ENCODE data around the gene HDAC4. TPM values are rescaled to one million over a fixed set of nuclear protein-coding genes. Genes with fewer than 3 reads are reported as not detected.

Gene HDAC4
- total and polyA plus RNA-seq, 2 experiments from 2014 or later: 8.1 to 41.8 TPM

GRCh38 chr2:239411549-239412319 lies 10.9 kb upstream of the HDAC4 start:
- H3K9me3 Mint-ChIP-seq: peaks cover 2% of the 10 kb centered on the region; the same call in 1 of the 3 replicates
- H3K79me2 ChIP-seq (replicated peaks; ENCODE audit: insufficient read depth): no peaks in the 10 kb centered on the region
- H2AFZ ChIP-seq: no peak overlapping the region
- TF ChIP-seq CTCF (conservative IDR thresholded peaks at IDR 0.05; ENCODE audit: low read depth in 2 of 2) (no peak), NANOG (IDR thresholded peaks at IDR 0.05; ENCODE audit: borderline replicate concordance) (no peak), EZH2 (IDR thresholded peaks at IDR 0.05; ENCODE audit: low read depth, unreplicated experiment) (no peak), ETS1 (IDR thresholded peaks at IDR 0.05) (no peak), REST (IDR thresholded peaks at IDR 0.05; ENCODE audit: unreplicated experiment) (no peak), ZNF462 (CRISPR knock-in tag; IDR thresholded peaks at IDR 0.05) (no peak), STAT1 (IDR thresholded peaks at IDR 0.05; ENCODE audit: unreplicated experiment) (no peak), JUNB (IDR thresholded peaks at IDR 0.05; ENCODE audit: unreplicated experiment) (no peak)
- no peak overlapping the region for H3K4me3 ChIP-seq
- no peak overlapping the region for H3K4me2 ChIP-seq
- DNase-seq (ENCODE audit: low spot score) (no peak), ATAC-seq (no peak)
- H3K27me3 Mint-ChIP-seq (ENCODE audit: insufficient read depth, low read depth, poor library complexity): peaks cover 11% of the 10 kb centered on the region
- no peak overlapping the region for H3K27ac ChIP-seq (ENCODE audit: low read depth)
- no peak overlapping the region for H3K27ac Mint-ChIP-seq
- H4K20me1 ChIP-seq (replicated peaks; ENCODE audit: insufficient read depth): no peaks in the 10 kb centered on the region
- H3F3A ChIP-seq (replicated peaks; ENCODE audit: low read depth): no peaks in the 10 kb centered on the region
- H3K4me1 ChIP-seq (ENCODE audit: insufficient read depth): no peaks in the 10 kb centered on the region
- no peaks in the 10 kb centered on the region; the same call in 2 of the 3 replicates for H3K36me3 Mint-ChIP-seq (ENCODE audit: low read depth)
- no peaks in the 10 kb centered on the region for H3K36me3 ChIP-seq (ENCODE audit: insufficient read depth)
- no peak overlapping the region for H3K4me3 Mint-ChIP-seq
- H3K9me2 ChIP-seq (ENCODE audit: insufficient read depth): no peaks in the 10 kb centered on the region
- H3K27me3 ChIP-seq (ENCODE audit: insufficient read depth): no peaks in the 10 kb centered on the region
- H3K4me1 Mint-ChIP-seq: peaks cover 12% of the 10 kb centered on the region

All from GM23338 (cell line).